SK-N-SH (cell line): ENCODE data around the gene RHBDD3. TPM values are rescaled to one million over a fixed set of nuclear protein-coding genes. Genes with fewer than 3 reads are reported as not detected.

Experiments used
- CTCF ChIA-PET: fragments of 300-600, 350-600 bp; formaldehyde crosslinking; extraction: SDS; loops from one replicate; lab custom pipeline; 2021; lab: Yijun Ruan, JAX
- POLR2A ChIA-PET: fragments of 350-600 bp; sonication (Branson Sonifier 250); formaldehyde crosslinking; extraction: SDS; loops from one replicate; lab custom pipeline; 2020; ENCODE audit warnings: antibody characterized with exemption, inconsistent platforms; lab: Yijun Ruan, JAX
- DNase-seq: peaks from one replicate; pipeline ENCODE4 v3.0.0; 2012
- H2AFZ ChIP-seq: fragments of 200-600 bp; sonication (generic); 2 replicates; pipeline ENCODE4 v1.8.1; 2016; ENCODE audit warnings: antibody characterized with exemption, mild to moderate bottlenecking, low read depth
- H3F3A ChIP-seq: fragments of 200-600 bp; sonication (generic); replicated peaks from 2 replicates; pipeline ENCODE3; 2016; ENCODE audit warnings: antibody characterized with exemption, mild to moderate bottlenecking; ENCODE audit not compliant: insufficient read depth
- H3K27ac ChIP-seq, 2 experiments: fragments of 200-500 bp in 1 of 2; fragments of 200-600 bp in 1 of 2; sonication (Bioruptor generic) in 1 of 2; sonication (generic), shearing (Covaris generic) in 1 of 2; 2 replicates each; pipeline versions ENCODE4 v1.5.1 to v1.6.1; 2014 to 2016; ENCODE audit warnings: low read depth in 2 of 2, inconsistent platforms in 1 of 2, low read length in 1 of 2, mild to moderate bottlenecking in 1 of 2, mixed read lengths in 1 of 2
- H3K27me3 ChIP-seq: fragments of 200-600 bp; sonication (generic), shearing (Covaris generic); 2 replicates; pipeline ENCODE4 v1.6.1; 2016; ENCODE audit warnings: mixed run types; ENCODE audit not compliant: insufficient read depth
- H3K36me3 ChIP-seq, 2 experiments: fragments of 200-500 bp in 1 of 2; fragments of 200-600 bp in 1 of 2; sonication (Bioruptor generic) in 1 of 2; sonication (generic) in 1 of 2; replicated peaks in 1 of 2; 2 replicates each; pipeline versions ENCODE3 to v1.5.1; 2014 to 2016; ENCODE audit warnings: low read length in 1 of 2, mild to moderate bottlenecking in 1 of 2; ENCODE audit not compliant: insufficient read depth in 2 of 2, control insufficient read depth in 1 of 2
- H3K4me1 ChIP-seq, 2 experiments: fragments of 200-500 bp in 1 of 2; fragments of 200-600 bp in 1 of 2; sonication (Bioruptor generic) in 1 of 2; sonication (generic), shearing (Covaris generic) in 1 of 2; 2 replicates each; pipeline versions ENCODE4 v1.5.1 to v1.6.1; 2014 to 2016; ENCODE audit warnings: low read depth in 1 of 2, low read length in 1 of 2, mixed run types in 1 of 2; ENCODE audit not compliant: insufficient read depth in 2 of 2, control insufficient read depth in 1 of 2
- H3K4me2 ChIP-seq: fragments of 200-600 bp; sonication (generic), shearing (Covaris generic); 2 replicates; pipeline ENCODE4 v1.6.1; 2017; ENCODE audit warnings: mixed run types
- H3K4me3 ChIP-seq, 2 experiments: fragments of 200-500 bp in 1 of 2; fragments of 200-600 bp in 1 of 2; sonication (Bioruptor generic) in 1 of 2; sonication (generic), shearing (Covaris generic) in 1 of 2; 2 replicates each; pipeline versions ENCODE4 v1.5.1 to v1.8.1; 2014 to 2016; ENCODE audit warnings: low read depth in 2 of 2, inconsistent platforms in 1 of 2, low read length in 1 of 2, mild to moderate bottlenecking in 1 of 2, mixed read lengths in 1 of 2, moderate library complexity in 1 of 2
- H3K79me2 ChIP-seq: fragments of 200-600 bp; sonication (generic); 2 replicates; pipeline ENCODE4 v1.8.1; 2017; ENCODE audit warnings: mild to moderate bottlenecking; ENCODE audit not compliant: insufficient read depth
- H3K9ac ChIP-seq: fragments of 200-600 bp; sonication (generic); 2 replicates; pipeline ENCODE4 v1.6.1; 2017; ENCODE audit warnings: mixed run types
- H3K9me2 ChIP-seq: fragments of 200-600 bp; sonication (generic); 2 replicates; pipeline ENCODE4 v1.6.1; 2017; ENCODE audit warnings: mixed run types
- H3K9me3 ChIP-seq: fragments of 200-600 bp; sonication (generic); 2 replicates; pipeline ENCODE4 v1.6.1; 2017; ENCODE audit warnings: mixed run types, mild to moderate bottlenecking, moderate library complexity
- H4K20me1 ChIP-seq: fragments of 200-600 bp; sonication (generic); 2 replicates; pipeline ENCODE4 v1.6.1; 2017; ENCODE audit warnings: mild to moderate bottlenecking, mixed run types; ENCODE audit not compliant: insufficient read depth
- CTCF ChIP-seq: fragments of 200-600 bp; sonication (generic); IDR thresholded peaks from 2 replicates; pipeline ENCODE4 v1.6.1; 2017; ENCODE audit warnings: antibody characterized with exemption, mild to moderate bottlenecking, moderate library complexity
- EP300 ChIP-seq, 2 experiments: IDR thresholded peaks; 2 replicates each; pipeline versions ENCODE4 v1.4.0 to v1.6.1; 2012; ENCODE audit warnings: borderline replicate concordance in 1 of 2, low read depth in 1 of 2, low read length in 1 of 2
- FOXJ3 ChIP-seq: sonication (generic); formaldehyde crosslinking; IDR thresholded peaks from 2 replicates; pipeline ENCODE4 v1.5.1; 2020; ENCODE audit warnings: mild to moderate bottlenecking, missing genetic modification reagents
- GABPA ChIP-seq: IDR thresholded peaks from 2 replicates; pipeline ENCODE4 v1.4.0; 2012; ENCODE audit warnings: low read depth, mild to moderate bottlenecking
- IRF3 ChIP-seq: fragments of 150-350 bp; IDR thresholded peaks from 2 replicates; pipeline ENCODE4 v1.6.1; 2016; ENCODE audit warnings: mild to moderate bottlenecking, low read depth, low read length
- MEF2A ChIP-seq: IDR thresholded peaks from 2 replicates; pipeline ENCODE4 v1.4.0; 2012; ENCODE audit warnings: low read depth, borderline replicate concordance
- MXI1 ChIP-seq: IDR thresholded peaks from 2 replicates; pipeline ENCODE4 v1.6.1; 2012; ENCODE audit warnings: mild to moderate bottlenecking, low read depth, low read length, improper control_type of control experiment
- NRF1 ChIP-seq: IDR thresholded peaks from 2 replicates; pipeline ENCODE4 v1.6.1; 2012; ENCODE audit warnings: low read depth, mild to moderate bottlenecking, low read length
- RCOR1 ChIP-seq: fragments of 150-350 bp; IDR thresholded peaks from 2 replicates; pipeline ENCODE4 v1.6.1; 2017; ENCODE audit warnings: antibody characterized with exemption, low read length
- SIN3A ChIP-seq: IDR thresholded peaks from 2 replicates; pipeline ENCODE4 v1.6.1; 2012; ENCODE audit warnings: low read depth, mild to moderate bottlenecking, low read length, moderate library complexity, borderline replicate concordance
- TEAD4 ChIP-seq: IDR thresholded peaks from 2 replicates; pipeline ENCODE4 v1.4.0; 2012; ENCODE audit warnings: mild to moderate bottlenecking, borderline replicate concordance; ENCODE audit not compliant: insufficient read depth
- USF2 ChIP-seq: fragments of 150-350 bp; IDR thresholded peaks from 2 replicates; pipeline ENCODE4 v1.6.1; 2017; ENCODE audit warnings: antibody characterized with exemption, low read length, low read depth, borderline replicate concordance
- WGBS: methylation state at CpG from one replicate; pipeline ENCODE4 v1.1.6; 2017; ENCODE audit warnings: low lambda C conversion rate; 5-methylcytosine and 5-hydroxymethylcytosine counted together
- polyA plus RNA-seq, 3 experiments: library from polyadenylated mRNA; depleted of rRNA; stranded (reverse); fragments of >200 nt; gene quantifications; 2 replicates each; pipeline ENCODE4 v1.2.3, GENCODE V29; 2012

The RHBDD3 gene
- polyA plus RNA-seq, 1 of the 3 experiments (the other 2 are of a cell fraction): 19.0 TPM

- H2AFZ ChIP-seq: no peak overlapping the region
- 83% methylated on average over 1 of the region's 13 CpGs for WGBS
- H3F3A ChIP-seq: no peaks in the 10 kb centered on the region
- no peaks in the 10 kb centered on the region for H4K20me1 ChIP-seq
- ChIA-PET CTCF (interaction anchor here (1.1 to 7.7 kb wide), 4 partner anchors 14 to 405 kb away, joined by 3 to 57 read pairs (median 22); no protein-coding TSS in a partner anchor), POLR2A (no interaction called here)
- no peak overlapping the region for H3K27ac ChIP-seq
- H3K36me3 ChIP-seq: peaks cover 1 to 11% of the 10 kb centered on the region in 2 experiments
- no peak overlapping the region for H3K4me3 ChIP-seq
- no peaks in the 10 kb centered on the region for H3K27me3 ChIP-seq
- H3K9me2 ChIP-seq: no peaks in the 10 kb centered on the region
- H3K4me2 ChIP-seq: no peak overlapping the region
- DNase-seq: peak; percentile 27
- no peak overlapping the region for H3K9ac ChIP-seq
- no peak for TF ChIP-seq MXI1
- H3K9me3 ChIP-seq: no peaks in the 10 kb centered on the region
- H3K79me2 ChIP-seq: no peaks in the 10 kb centered on the region
- no peaks in the 10 kb centered on the region for H3K4me1 ChIP-seq
These were observed 7.7 kb downstream of the RHBDD3 start for GRCh38 chr22:29260031-29260560.

GRCh38 chr22:29259253-29259899 is 8.4 kb downstream of the RHBDD3 start:
- H3K9me3 ChIP-seq: no peaks in the 10 kb centered on the region
- peaks cover 0 to 11% of the 10 kb centered on the region in 2 experiments for H3K36me3 ChIP-seq
- H3F3A ChIP-seq: no peaks in the 10 kb centered on the region
- no peak overlapping the region for H3K4me3 ChIP-seq
- no peaks in the 10 kb centered on the region for H3K27me3 ChIP-seq
- ChIA-PET CTCF (interaction anchor here (1.6 to 6.9 kb wide), 2 partner anchors 13 to 404 kb away, joined by 3 to 57 read pairs; no protein-coding TSS in a partner anchor), POLR2A (no interaction called here)
- peak; percentile 42 for DNase-seq
- no peaks in the 10 kb centered on the region for H4K20me1 ChIP-seq
- H3K27ac ChIP-seq: no peak overlapping the region
- H3K4me1 ChIP-seq: no peaks in the 10 kb centered on the region
- H3K9me2 ChIP-seq: no peaks in the 10 kb centered on the region
- H3K9ac ChIP-seq: no peak overlapping the region
- H3K4me2 ChIP-seq: no peak overlapping the region
- H3K79me2 ChIP-seq: no peaks in the 10 kb centered on the region
- H2AFZ ChIP-seq: no peak overlapping the region
- WGBS: 90% methylated on average over 8 of the region's 11 CpGs
- TF ChIP-seq TEAD4 (no peak), IRF3 (no peak)

DNA sequence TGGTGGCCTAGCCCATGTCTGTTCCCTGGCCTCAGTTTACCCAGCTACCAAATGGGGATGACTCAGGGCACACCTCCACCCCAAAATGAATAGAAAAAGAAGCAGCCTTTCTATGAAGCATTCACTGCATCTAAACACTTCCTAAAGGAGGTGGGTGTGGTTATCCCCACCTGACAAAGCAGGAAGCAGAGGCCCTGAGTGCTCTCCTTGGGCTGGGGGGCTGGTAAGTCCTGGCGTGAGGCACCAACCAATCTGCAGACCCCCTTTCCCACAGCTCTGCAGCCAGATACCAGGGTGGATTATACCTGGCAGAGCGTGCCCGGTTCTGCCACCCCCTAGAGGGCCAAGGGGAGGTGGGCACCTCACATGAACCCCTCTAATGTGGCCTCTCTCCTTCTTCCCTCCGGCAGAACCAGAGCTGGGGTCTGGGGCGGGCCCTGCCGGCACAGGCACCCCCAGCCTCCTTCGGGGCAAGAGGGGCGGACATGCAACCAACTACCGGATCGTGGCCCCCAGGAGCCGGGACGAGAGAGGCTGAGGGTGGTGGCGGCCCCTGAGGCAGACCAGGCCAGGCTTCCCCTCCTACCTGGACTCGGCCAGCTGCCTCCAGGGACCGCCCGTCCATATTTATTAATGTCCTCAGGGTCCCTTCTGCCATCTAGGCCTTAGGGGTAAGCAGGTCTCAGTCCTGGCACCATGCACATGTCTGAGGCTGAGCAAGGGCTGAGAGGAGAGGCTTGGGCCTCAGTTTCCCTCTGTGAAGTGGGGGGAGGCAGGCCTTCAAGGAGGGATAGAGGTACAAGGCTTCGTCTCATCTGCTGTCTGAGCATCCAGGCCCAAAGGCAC is 9.2 kb downstream of the RHBDD3 start:
- no peaks in the 10 kb centered on the region for H4K20me1 ChIP-seq
- H3K9me3 ChIP-seq: no peaks in the 10 kb centered on the region
- no peak overlapping the region for H3K9ac ChIP-seq
- H3K4me1 ChIP-seq: no peaks in the 10 kb centered on the region
- H3K9me2 ChIP-seq: no peaks in the 10 kb centered on the region
- DNase-seq: peak; percentile 33
- no peaks in the 10 kb centered on the region for H3K79me2 ChIP-seq
- H3F3A ChIP-seq: no peaks in the 10 kb centered on the region
- WGBS: 100% methylated on average over 1 of the region's 17 CpGs
- CTCF ChIA-PET: interaction anchor here (1.6 to 6.9 kb wide), 2 partner anchors 12 to 403 kb away, joined by 3 to 57 read pairs; no protein-coding TSS in a partner anchor
- no peak overlapping the region for H3K27ac ChIP-seq
- H3K36me3 ChIP-seq: peaks cover 0 to 6% of the 10 kb centered on the region in 2 experiments
- no peak overlapping the region for H2AFZ ChIP-seq
- H3K27me3 ChIP-seq: no peaks in the 10 kb centered on the region
- POLR2A ChIA-PET: no interaction called here
- no peak overlapping the region for H3K4me3 ChIP-seq
- H3K4me2 ChIP-seq: no peak overlapping the region
- no peak for TF ChIP-seq IRF3
- TF ChIP-seq MEF2A: no peak
- no peak for TF ChIP-seq USF2
- no peak for TF ChIP-seq TEAD4
- TF ChIP-seq CTCF: no peak
- no peak for TF ChIP-seq SIN3A
- no peak for TF ChIP-seq GABPA
- TF ChIP-seq FOXJ3 (CRISPR knock-in tag): no peak
- no peak for TF ChIP-seq RCOR1
- TF ChIP-seq EP300 (IDR thresholded peaks at IDR 0.05; ENCODE audit: borderline replicate concordance in 1 of 2, low read depth in 1 of 2, low read length in 1 of 2): no peak
- TF ChIP-seq NRF1: no peak
